Activated naive CD8-positive, alpha-beta T cell treated with anti-CD3 and anti-CD28 coated beads, Interleukin-2, amount 50 U/mL, for 16 hours (primary cell): ENCODE data around the gene KCNK5.

Experiments used
- DNase-seq: peaks from one replicate; pipeline ENCODE4 v3.0.0-alpha.2; 2020; ENCODE audit warnings: low read depth, low spot score

Gene KCNK5

DNA sequence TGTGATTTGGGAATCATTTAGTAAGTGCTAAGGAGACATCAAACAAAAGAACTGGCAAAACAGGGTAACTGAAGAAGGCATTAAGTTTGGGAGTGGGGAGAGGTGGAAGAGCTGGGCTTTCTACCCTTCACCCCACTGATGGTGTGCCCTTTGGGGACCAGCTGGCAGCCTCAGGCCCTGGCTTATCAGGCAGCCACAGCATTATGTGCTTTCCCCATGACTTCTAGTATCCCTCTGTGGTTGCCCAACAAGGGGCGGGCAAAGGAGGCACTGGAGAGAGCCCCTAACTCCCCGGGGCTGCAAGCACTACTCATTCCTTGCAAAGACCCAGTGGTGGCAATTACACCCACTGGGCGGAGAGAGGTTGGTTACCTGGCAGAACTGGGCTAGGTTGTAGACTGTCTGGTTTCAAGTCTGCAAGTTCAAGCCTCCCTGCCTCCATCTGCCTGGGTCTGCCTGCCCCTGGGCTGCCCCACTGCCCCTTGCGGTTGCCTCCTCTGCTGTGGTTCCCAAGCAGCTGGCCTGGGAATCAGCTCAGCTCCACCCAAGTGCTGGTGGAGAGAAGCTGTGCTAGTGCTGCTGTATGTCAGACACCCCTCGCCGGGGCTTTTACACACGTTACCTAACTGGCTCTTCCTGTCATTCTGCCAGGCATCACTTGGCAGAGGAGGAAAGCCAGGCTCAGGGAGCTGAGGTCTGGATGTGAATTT is 29.9 kb downstream of the KCNK5 start:
- DNase-seq, result no peak

DNA sequence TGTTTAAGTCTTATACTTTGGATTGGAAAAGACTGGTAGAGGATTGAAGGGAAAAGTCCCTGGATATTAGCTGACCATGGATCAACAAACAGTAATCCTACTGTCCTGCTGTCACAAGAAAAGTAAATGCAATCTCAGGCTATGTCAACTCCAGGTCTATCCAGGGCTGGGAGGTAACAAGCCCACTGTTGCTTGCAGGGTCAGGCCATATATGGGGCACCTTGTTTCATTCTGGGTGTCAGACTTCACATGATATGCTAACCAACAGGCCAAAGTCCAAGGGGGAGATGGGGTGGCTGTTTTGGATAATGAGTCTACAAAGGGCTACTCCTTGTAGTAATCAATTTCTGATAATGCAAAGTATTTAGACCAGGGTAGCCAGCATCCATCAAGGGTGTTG is 30.7 kb downstream of the KCNK5 start:
- DNase-seq, result no peak

DNA sequence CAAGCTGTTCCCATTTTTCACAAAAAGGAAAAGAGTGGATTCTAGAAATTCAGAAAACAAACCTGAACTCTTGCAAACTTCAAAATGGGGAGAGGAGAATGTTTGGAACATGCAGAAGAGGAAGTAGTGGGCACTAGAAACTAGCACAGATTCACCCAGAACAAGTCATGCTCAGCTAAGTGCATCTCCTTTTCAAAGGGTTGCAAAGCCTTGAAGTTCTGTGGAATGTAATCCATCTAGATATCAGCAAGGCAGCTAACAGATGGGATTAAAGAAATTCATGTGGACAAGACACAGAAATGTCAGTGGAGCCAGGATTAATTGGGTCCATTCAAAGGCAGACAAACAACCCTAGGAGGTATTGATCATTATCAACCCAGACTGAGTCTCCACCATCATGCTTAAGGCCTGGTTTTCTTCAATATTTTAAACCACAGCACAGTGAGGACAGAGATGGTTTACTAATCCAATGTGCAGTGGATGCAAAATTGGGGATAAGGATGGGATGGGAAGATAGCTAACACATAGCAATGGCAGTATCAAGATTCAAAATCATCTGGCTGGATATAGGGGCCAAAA is 31.3 kb downstream of the KCNK5 start:
- no peak for DNase-seq

DNA sequence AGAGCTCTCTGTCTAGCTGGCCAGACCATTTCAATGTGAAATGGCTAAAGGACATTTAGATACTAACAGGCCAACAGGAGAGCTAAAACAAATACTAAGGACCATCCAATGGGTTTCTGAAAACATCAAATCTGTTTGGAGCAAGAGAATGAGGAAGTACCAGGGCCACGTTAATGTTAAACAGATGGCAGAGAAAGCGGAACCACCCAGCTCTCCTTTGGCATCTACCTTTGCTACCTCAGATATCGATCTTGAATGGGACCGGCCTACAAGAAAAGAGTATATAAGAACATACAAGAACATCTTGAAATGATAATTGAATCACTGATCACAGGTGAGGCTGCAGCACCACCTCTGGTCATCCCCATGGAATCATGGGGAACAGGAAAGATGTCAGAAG is 31.8 kb downstream of the KCNK5 start:
- no peak for DNase-seq

DNA sequence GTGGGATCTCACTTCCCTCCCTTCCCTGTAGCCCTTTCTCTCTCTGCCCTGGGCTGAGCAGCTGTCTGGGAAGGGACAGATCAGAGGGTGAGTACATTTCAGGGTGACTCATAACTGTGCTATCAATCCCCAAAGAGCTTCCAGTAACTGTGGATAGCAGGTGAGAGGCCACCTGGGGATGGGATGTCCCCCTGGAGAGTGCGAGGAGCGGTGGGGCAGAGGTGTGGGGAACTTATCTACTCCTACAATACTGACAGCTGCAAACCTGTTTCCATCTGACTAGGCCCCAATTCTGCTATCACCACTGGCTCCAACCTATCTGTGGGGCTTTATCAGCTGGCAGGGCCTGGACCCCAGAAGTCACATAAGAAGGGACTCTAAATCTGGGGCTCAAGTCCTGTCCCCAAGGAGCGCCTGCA is 32.6 kb downstream of the KCNK5 start:
- DNase-seq, result no peak

DNA sequence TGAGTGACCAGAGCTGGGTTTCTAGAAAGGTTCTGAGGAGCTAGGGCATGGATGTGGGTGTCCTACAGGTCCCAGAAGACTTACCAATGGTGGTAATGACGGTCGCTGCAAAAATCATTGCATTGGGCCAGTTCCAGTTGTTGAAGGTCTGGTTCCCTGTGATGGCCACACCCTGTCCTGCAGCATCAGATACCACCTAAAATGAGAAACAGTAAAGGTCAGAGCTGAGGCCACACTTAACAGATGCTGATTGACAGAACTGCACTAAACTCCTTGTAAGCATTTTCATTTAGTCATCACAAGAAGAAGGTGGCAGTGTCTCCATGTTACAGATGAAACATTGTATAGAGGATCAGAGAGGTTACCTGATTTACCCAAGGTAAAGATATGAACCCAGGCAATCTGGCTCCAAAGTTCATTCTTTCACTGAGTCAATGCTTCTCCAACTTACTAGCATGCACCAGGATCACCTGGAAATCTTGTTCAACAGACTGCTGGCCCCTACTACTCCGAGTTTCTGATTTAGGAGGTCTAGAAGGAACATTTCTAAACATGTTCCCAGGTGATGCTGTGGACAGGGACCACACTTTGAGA is 33.4 kb downstream of the KCNK5 start:
- no peak for DNase-seq

DNA sequence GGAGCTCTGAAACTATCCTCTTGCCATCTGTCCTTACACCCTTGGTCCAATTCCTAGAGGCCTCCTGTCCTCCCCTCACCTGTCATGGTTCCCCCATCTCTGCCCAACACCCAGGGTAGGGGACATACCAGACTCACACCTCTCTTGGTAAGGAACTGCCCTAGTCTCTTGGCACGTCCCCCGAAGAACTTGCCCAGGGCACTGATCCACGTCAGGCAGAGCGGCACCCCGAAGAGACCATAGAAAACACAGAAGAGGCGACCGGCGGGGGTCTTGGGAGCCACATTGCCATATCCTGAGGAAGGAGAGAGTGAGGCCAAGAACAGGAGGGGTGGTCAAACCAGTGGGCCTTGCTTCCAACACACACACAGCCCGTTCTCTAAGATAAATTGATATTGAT is 34.8 kb downstream of the KCNK5 start:
- DNase-seq, result no peak

DNA sequence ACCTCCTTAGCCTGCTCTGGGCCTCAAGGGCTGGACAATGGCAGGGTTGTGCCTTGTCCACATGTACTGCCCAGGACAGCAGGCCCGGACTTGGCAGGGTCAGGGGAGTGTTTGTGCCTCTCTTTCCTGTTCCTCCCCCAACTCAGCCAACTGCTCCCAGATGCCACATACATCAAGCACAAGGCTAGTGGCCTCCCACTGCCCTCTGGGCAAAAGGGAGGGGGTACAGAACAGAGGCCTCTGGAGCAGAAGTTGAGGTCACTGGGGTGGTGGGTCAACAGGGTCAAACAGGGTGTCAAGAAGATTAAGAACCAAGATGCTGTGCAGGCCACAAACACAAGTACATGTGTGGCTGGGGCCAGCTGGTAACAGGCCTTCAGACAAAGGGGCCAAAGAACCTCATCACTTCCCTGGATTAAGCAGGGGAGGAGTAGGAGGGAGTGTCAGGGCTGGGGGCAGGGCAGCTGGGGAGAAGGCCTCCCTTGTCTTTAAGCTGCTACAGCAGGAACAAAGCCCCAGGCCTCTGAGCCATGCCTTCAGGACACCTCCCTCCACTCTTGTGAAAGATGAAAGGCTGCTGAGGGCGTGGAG is 36.0 kb downstream of the KCNK5 start:
- DNase-seq, result no peak

DNA sequence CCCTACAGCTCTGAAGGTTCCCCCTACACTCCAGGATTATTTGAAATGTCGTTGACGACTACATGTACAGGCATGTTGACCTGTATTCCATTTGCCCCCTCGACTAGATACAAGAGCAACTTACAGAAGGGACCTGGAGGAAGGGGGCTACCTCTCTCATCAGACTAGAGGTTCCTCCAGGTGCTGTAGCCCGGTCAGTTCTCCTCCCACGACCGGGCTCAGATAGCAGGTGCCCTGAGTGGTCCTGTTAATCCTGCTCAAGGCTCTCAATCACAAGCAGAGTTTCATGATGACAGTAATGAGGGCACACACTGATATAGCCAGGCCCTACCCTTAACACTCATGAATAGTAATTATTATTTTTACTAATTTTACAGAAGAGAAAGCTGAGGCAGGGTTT is 36.5 kb downstream of the KCNK5 start:
- DNase-seq, result no peak

DNA sequence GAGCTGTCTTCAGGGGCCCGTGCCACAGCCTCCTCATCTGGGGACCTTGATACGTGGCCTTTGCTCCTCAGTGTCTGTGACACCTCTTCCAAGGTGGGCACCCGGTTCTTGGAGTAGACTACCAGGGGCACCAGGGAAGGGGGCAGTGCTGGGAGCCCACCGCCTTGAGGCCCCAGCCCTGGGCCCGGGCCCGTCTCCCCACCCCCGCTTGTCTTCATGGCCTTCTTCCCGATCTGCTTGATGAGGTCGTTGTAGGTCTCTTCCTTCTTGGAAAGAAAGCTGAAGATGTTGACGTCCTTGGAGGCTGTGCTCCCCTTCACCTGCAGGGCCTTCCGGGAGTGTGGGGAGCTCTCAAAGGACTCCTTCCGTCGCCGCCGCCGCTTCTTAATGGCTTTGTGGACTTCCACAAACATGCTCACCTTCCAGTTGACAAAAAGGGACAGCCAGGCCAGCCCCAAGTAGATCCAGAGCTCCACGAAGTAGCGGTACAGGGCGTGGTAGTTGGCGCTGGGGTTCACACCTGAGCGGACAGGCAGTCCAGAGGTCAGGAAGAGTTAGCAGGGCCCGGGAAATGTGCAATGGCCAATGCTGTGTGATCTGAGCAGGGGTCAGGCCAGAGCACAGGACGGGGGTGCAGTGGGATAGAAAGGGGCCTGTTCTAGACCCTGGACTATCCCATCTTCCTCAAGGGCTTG is 37.9 kb downstream of the KCNK5 start:
- DNase-seq, result no peak

DNA sequence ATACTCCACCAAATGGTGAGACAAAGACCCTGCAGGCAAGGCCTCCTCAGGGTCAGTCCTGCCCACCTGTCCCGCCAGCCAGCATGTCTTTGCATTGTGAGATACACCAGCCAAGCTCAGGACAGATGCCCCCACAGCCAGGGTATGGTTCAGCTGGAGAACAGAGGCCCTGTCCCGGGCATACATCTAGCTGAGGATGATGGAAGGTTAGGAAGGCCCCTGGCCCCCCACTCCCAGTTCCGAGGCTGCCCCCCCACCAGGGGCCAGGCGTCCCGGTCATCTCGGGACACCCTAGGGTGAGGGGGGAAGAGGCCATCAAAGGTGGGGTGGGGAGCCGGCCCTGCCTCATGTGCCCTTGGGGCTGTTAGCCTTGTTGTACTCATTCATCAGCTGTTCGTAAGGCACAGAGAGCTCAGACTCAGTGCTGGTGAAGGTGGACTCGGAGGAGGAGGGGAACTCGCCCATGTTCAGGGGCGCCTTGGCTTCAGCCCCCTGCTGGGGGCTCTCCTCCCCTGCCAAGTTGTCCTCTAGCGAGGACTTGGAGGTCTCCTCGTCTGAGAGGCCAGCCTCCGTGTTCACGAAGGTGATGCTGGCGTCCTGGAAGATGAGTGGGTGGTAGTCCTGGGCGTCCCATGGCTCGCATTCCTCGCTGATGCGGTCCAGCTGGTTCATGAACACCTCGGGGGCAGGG is 38.6 kb downstream of the KCNK5 start:
- no peak for DNase-seq

DNA sequence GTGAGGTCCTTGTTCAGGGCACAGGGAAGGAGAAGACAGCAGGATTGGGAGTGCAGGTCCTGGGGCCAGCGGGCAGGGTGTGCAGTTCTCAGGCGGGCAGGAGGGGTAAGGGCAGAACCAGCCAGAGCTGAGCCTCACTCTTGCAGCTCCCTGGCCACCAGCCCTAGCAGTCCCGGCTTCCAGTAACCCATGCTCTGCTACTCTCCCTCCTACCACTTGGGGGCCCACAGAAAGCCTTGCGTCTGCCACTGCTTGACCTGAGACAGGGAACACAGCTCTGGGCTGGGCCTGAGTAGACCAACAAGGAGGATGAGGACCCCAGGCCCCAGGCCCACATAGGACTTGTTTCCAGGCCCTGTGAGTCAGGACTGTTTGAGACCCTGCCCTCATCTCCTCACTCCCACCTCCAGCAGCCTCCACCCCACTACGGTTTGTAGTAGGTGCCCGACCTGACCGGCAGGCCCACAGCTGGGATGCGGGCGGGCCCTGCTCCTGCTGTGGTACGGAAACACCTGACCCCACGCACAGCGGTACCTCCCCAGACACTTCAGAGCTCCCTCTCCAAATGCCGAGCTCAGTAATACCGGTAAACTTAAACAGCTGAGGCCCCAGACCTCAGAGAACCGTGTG is 39.2 kb downstream of the KCNK5 start:
- no peak for DNase-seq

DNA sequence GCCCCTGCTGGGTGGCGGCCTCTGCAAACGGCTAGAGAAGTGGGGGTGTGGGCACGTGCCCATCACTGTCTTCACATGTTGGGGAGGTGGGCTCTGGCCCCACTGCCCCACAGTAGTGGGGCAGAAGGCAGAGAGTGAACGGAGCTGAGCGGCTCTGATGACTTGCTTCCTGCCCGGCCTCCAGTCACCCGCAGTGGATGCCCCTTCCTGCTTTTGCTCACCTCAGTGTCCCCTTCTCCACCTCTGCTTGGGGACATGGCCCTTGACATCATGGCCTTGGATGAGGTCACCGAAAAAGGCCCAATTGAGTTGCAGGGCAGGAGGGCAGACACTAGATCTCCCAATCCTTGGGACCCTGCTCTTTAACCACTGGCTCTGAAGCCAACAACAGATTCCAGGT is 40.1 kb downstream of the KCNK5 start:
- no peak for DNase-seq

DNA sequence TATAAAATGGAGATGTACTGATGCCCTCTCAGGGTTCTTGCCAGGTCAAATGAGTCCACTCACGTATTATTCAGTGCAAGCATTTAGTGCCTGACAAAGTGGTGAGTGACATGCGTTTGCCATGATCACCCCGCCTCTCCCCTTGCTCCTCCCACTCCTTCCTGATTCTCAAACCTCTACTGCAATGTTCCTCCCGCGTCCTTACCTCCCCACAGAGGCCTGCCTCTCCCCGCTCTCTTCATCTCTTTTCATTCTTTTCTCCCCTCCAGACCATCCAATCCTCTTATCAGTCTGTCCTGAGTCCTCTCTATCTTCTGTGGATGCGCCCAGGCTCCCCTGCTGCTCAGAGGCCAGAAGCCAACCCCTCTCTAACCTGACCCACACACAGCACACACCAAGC is 40.7 kb downstream of the KCNK5 start:
- no peak for DNase-seq

DNA sequence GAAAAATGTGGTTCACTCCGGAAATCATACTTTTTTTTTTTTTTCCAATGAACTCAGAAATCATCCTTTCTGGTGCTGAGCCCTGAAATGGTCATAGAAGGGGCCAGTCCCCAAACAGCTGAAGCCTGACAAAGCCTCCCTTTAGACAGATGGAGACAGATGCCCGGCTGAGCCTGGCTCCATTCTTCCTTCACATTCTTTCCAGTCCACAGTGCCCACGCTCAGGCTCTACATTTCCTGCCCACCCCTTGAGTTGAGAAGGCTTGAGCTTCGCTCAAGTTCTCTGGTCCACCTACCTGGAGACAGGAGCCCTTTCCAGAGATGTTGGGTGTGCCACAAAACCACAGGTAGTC is 41.2 kb downstream of the KCNK5 start:
- DNase-seq, result no peak

DNA sequence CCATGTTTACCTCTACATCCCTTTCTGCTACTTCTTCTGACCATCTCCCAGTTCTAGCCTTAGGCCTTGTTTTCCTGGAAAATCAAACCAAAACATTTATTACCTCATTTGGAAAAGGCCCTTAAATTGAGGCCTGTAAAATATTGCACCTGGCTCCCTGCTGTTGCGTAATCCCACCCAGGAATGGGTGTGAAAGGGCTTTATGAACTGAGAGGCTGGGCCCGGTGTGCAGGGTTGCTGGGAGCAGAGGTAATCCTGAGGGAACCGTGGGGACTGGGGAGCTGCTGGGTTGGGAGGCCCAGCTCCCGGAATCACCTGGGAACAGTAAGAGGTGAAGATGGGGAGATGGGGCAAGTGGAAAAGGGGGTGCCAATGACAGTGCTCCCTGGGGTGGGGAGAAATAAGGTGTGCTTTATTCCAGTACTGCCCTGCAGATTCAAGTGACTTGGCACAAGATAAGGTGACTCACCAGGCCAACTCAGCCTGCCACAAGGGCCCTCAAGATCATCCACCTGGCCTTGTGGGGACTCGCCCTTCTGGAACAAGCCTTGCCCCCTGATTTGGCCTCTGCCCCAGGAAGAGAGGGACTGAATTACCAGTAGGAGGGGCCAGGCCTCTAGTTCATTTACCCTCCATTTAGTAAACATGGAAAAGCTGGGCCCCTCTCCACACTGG is 44.2 kb downstream of the KCNK5 start:
- no peak for DNase-seq

DNA sequence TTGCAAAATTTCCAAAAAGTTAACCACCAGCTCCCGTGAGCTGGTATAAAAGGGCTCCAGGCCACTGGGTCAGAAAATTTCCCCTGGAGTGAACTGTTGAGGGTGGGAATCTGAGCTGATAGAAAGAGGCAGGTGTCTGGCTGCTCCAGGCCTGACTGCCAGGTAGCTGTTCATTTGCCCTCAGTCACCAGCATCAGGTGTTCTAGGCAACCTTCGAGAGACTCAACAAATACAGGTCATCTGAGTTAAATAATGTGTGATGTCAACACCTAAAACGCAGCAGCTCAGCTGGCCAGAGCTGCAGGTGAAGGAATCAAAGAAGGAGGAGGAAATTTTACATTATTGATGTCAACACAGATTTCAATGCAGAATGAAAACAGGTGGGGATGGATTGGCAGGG is 46.7 kb downstream of the KCNK5 start:
- DNase-seq, result no peak

DNA sequence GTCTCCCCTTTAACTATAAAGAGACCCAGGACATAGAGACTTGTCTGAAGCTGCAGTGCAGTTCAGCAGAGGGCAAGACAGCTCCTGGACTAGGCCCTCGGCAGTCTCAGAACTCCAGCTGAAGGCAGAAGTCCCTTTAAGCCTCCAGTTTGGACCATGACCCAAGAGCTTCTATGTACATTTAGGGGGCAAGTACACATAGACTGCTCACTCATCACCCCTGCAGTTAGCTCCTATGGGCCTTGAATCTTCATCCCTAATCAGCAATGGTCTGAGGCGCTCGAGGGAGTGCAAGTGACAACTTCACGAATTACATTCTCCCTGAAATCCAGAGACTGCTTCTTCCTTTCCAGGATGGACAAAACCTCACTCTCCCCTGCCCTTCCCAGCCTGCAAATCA is 47.4 kb downstream of the KCNK5 start:
- no peak for DNase-seq

DNA sequence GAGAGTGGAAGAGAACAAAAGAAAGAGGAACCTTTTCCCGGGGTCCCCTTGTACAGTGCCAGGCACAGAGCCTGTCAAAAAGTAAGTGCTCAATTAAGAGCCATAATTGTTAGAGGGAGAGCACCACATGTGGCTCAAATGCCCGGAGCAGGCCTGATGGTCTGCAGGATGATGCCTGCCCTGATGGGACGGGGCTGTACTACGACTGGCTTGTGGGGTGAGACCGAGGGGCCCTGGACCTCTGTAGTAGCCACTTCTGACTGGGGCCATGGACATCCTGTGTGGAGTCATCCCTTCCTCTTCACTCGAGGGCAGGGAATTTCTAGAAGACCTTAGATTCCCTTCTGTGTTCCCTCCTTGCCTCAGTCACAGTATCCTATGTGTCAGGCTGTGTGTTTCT is 47.9 kb downstream of the KCNK5 start:
- DNase-seq, result no peak

DNA sequence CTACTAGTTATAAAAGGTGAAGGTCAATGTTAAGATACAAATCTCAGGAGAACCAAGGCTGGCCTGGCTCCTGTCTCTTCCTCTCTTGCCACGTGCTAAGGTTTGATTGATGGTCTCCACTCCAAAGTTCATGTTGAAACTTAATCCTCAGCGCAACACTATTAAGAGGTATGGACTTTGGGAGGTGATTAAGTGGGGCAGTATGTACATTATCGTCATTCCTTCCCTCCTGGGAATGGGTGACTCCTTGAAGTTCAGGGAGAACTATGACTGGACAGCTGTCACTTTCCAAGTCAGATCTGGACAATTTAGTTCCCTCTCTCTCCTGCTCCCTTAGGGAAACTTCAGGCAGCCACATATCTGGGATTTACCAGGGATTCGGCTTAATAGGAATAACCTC is 50.5 kb downstream of the KCNK5 start:
- DNase-seq, result no peak

DNA sequence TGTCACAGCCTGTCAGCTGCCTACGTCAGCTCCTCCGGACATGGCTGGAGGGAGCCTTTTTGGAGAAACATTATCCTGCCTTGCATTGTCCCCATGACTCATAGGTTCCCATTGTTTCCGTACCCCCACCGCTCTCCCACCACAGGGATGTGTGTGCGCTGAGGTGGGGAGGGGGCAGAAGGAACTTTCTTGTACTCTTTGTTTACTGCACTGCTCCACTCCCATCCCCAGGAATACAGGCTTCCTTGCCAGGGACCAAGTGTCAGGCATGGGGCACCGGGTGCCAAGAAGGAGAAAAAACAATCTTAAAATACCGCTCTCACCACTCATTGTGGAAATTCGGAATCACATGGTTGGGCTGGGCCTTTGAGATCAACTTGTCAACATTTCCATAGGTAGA is 51.0 kb downstream of the KCNK5 start:
- DNase-seq, result no peak
